Ovary (tissue), 3 donors: Measurements from ENCODE around the gene ANAPC5.

Experiments
- CTCF ChIP-seq, 3 donors: fragments of 450-650 bp in 2 of 3; fragments of 200-600 bp in 1 of 3; IDR thresholded peaks; one replicate each; pipeline versions ENCODE4 v1.5.1 to v1.8.0; 2016 to 2022; ENCODE audit warnings: antibody characterized with exemption in 3 of 3, mild to moderate bottlenecking in 1 of 3
- EP300 ChIP-seq: sonication (generic); formaldehyde crosslinking; IDR thresholded peaks from one replicate; pipeline ENCODE4 v1.6.1; 2017; ENCODE audit warnings: antibody characterized with exemption
- POLR2A ChIP-seq: fragments of 450-650 bp; IDR thresholded peaks from one replicate; pipeline ENCODE4 v1.6.1; 2017; ENCODE audit warnings: antibody characterized with exemption, mild to moderate bottlenecking, moderate library complexity
- donor health status: DM: no; HTN: no; CAD: no.

GRCh38 chr12:121294151-121294889 lies 57.9 kb downstream of the ANAPC5 start:
- TF ChIP-seq CTCF (IDR thresholded peaks at IDR 0.05) = no peak
- TF ChIP-seq POLR2A = no peak
- no peak for TF ChIP-seq EP300
